ENCODE results near the gene ZNF677.

GRCh38 chr19:53294786-53295441, 40.2 kb upstream of the ZNF677 start:
- no peak for TF ChIP-seq ZFP3 (CRISPR knock-in tag; IDR thresholded peaks at IDR 0.05)
- no peak for TF ChIP-seq PPARA (CRISPR knock-in tag; IDR thresholded peaks at IDR 0.05; ENCODE audit: borderline replicate concordance)
- no peak for TF ChIP-seq CSDC2 (CRISPR knock-in tag; IDR thresholded peaks at IDR 0.05)
- TF ChIP-seq ARNTL (CRISPR knock-in tag; IDR thresholded peaks at IDR 0.05; ENCODE audit: borderline replicate concordance, low read depth): no peak
- TF ChIP-seq ESRRG (CRISPR knock-in tag; IDR thresholded peaks at IDR 0.05): no peak
- no peak for TF ChIP-seq ZNF565 (CRISPR knock-in tag; conservative IDR thresholded peaks at IDR 0.05; ENCODE audit: low read depth)
- no peak for TF ChIP-seq TCF4 (CRISPR knock-in tag; IDR thresholded peaks at IDR 0.05; ENCODE audit: borderline replicate concordance)
- TF ChIP-seq ZNF70 (CRISPR knock-in tag; IDR thresholded peaks at IDR 0.05): no peak
